Astrocyte of the cerebellum (primary cell): Measurements from ENCODE around the gene SLC7A1.

Experiments
- DNase-seq: peaks from one replicate; pipeline ENCODE4 v3.0.0-alpha.2; 2011; ENCODE audit warnings: low read depth
- H3K4me3 ChIP-seq: 2 replicates; pipeline ENCODE4 v1.5.1; 2011; ENCODE audit warnings: mild to moderate bottlenecking, low read depth, low read length, moderate library complexity
- in situ Hi-C: cut with HindIII; loops from 2 replicates; pipeline ENCODE4 v1.10.0; 2017; ENCODE audit warnings: low sequenced_read_pairs
- TF ChIP-seq, protein P1 (sequence below): IDR thresholded peaks from 2 replicates; pipeline ENCODE4 v1.5.1; 2012; ENCODE audit warnings: low read length, low read depth, moderate library complexity, mild to moderate bottlenecking; ENCODE audit errors: missing control alignments

Gene SLC7A1

DNA sequence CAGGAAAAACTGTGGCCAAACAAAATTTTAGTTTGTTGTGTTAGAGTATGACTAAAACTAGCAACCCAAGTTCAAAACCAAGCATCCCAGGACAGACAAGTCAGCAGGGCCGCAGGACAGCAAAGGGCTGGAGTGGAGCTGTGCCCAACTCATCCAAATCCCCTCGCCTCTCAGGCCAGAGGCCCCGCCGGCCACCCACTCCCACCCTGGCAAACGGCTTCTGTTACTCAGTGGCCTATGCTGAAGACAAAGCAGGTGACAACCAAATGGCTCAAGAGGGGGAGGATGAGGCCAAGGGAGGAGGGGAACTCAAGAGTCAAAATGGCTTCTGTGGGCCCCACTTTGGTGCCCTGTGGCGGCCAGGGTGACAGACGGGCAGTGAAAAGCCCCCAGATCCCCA lies 69.7 kb downstream of the SLC7A1 start:
- TF ChIP-seq, protein P1, sequence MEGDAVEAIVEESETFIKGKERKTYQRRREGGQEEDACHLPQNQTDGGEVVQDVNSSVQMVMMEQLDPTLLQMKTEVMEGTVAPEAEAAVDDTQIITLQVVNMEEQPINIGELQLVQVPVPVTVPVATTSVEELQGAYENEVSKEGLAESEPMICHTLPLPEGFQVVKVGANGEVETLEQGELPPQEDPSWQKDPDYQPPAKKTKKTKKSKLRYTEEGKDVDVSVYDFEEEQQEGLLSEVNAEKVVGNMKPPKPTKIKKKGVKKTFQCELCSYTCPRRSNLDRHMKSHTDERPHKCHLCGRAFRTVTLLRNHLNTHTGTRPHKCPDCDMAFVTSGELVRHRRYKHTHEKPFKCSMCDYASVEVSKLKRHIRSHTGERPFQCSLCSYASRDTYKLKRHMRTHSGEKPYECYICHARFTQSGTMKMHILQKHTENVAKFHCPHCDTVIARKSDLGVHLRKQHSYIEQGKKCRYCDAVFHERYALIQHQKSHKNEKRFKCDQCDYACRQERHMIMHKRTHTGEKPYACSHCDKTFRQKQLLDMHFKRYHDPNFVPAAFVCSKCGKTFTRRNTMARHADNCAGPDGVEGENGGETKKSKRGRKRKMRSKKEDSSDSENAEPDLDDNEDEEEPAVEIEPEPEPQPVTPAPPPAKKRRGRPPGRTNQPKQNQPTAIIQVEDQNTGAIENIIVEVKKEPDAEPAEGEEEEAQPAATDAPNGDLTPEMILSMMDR = no peak
- no peak for DNase-seq
- in situ Hi-C loops = no loop called here
- H3K4me3 ChIP-seq = no peak overlapping the region

DNA sequence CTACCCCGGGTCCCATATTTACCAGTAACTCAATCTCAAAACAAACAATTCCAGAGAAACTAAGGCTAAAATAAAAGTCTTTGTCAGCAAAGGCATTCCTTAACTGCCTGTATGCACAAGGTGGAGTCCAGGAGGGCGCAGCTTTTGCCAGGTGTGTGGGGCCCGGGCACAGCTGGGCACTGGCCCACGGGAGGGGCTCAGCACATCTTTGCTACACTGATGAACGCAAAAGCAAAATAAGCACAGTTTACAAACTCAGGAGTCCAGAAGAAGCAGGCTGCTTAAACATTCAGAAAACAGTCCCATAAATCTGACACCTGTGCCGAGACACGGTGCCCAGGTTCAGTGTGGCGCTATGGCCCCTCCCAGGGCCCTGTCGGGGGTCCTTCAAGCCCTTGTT lies 70.8 kb downstream of the SLC7A1 start:
- DNase-seq = no peak
- no peak overlapping the region for H3K4me3 ChIP-seq
- TF ChIP-seq, protein P1 = no peak
- in situ Hi-C loops = no loop called here

DNA sequence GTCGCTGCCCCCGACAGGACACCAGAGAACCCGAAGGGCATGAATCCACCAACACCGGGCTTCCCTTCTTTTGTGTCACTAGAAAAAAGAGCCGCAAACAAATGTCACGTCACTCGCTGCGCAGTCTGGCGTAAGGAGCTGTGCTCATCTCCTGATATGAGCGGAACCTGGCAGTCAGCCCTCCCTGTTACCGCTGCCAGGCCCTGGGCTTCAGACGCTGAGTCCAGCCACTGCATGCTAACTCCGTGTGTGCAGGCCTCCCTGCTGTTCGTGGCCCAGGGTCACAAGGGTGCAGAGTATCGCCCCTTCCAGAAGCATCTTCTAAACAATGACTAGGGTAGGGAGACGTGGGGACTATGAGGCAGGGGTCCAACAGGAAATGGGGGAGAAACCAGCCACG lies 71.3 kb downstream of the SLC7A1 start:
- no peak for DNase-seq
- TF ChIP-seq, protein P1 = no peak
- in situ Hi-C loops = no loop called here
- no peak overlapping the region for H3K4me3 ChIP-seq

DNA sequence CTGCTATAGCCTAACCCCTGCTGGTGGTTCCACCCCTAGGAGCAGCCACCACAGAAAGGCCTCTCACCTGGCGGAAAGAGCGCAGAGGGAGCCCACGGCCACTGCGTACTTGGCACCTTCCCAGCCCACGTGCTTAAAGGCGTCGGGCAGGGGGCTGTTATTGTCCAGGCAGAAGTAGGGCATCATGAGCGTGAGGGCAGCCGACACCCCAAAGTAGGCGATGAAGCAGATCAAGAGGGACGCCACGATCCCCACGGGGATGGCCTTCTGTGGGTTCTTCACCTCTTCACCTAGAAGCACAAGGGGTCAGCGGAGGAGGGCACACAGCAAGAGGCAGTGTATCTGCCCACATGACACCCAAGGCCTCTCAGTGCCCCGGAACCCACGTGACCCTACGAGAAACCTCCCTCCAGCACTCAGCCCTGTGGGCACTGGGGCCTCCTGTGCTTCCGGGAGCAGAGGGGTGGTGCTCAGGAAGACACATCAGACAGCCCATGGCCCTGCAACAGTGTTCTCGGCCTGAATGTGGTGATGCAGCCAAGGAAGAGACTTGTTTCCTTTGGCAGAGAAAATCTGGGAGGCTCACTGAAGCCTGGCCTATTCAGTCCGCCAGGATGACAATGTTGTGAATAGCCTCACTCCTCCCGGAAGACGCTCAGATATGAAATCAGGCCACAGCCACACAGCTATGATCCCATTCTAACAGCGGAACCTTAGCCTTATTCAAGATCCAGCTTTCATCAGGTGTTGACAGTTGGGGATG lies 72.1 kb downstream of the SLC7A1 start:
- in situ Hi-C loops = no loop called here
- no peak for DNase-seq
- TF ChIP-seq, protein P1 = no peak
- no peak overlapping the region for H3K4me3 ChIP-seq

DNA sequence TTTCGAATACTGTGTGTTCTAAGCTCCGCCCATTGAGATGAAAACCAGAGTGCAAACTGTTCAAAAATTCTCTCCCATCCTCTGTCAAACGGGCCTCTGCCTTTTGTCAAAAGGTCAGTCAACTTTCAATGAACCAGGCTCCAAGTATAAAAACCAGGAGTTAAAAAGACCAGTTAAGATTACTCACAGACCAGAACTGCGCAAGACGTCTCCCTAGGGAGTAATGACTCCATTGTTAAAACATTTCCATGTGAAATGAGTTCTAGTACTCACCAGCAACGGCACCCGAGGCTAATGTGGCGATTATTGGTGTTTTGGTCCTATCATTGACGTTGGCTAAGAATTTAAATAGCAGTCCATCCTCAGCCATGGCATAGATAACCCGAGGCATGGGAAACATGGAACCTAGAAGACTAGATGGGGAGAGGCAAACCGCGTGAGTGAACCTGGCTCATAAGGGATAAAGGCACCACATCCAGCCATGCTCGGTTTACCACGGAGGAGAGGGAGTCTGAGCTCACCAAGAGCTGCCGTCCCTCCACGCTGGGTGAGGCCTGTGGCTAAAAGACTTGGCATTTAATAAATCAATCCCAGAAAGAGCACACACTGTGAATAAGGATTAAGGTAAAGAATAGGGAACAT lies 73.3 kb downstream of the SLC7A1 start:
- in situ Hi-C loops = no loop called here

DNA sequence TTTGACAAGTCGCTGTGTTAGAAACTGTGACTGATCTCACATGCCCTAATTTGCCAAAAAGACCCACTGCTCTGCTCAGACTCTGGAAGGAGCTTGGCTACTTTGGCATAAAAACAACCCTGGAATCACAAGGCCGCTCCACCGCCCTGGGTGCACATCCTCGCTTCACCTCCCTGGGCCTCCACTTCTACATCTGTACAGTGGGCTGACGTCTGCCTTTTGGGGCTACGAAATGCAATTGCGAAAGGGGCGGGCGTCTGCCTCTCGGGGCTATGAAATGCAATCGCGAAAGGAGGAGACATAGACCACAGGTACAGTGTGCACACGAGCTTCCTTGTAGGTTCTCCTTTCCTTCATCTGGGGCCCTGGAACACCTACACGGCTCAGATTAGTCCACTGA lies 74.2 kb downstream of the SLC7A1 start:
- in situ Hi-C loops = no loop called here
- TF ChIP-seq, protein P1 = no peak
- DNase-seq = no peak
- no peak overlapping the region for H3K4me3 ChIP-seq

More for the DNA sequence above, 73.3 kb downstream of the SLC7A1 start:
- DNase-seq = peak; percentile 88
- no peak overlapping the region for H3K4me3 ChIP-seq
- TF ChIP-seq, protein P1 = no peak
